Renal cortex interstitium (tissue), 11 donors: ENCODE data around the gene HOXB2. TPM values are rescaled to one million over a fixed set of nuclear protein-coding genes. Genes with fewer than 3 reads are reported as not detected.
"Not testable (repeated sequence)": the region's sequence is repeated elsewhere in the genome, so short reads cannot be mapped to it uniquely, and the experiment has no call there.

Source experiments
- DNase-seq, 11 donors: peaks; one replicate each; pipeline ENCODE4 v3.0.0-alpha.2; 2013; ENCODE audit warnings: low read depth in 9 of 11, low spot score in 4 of 11; ENCODE audit errors: extremely low read depth in 1 of 11
- polyA plus RNA-seq, 3 donors: library from polyadenylated mRNA; unstranded; fragments of 120-200 nt; gene quantifications; one replicate each; pipeline ENCODE4 v1.2.1, GENCODE V29; 2013; ENCODE audit not compliant: insufficient read length in 3 of 3

HOXB2 gene
- polyA plus RNA-seq, 3 donors, result 42.7 to 52.5 (median 49.0) TPM

DNA sequence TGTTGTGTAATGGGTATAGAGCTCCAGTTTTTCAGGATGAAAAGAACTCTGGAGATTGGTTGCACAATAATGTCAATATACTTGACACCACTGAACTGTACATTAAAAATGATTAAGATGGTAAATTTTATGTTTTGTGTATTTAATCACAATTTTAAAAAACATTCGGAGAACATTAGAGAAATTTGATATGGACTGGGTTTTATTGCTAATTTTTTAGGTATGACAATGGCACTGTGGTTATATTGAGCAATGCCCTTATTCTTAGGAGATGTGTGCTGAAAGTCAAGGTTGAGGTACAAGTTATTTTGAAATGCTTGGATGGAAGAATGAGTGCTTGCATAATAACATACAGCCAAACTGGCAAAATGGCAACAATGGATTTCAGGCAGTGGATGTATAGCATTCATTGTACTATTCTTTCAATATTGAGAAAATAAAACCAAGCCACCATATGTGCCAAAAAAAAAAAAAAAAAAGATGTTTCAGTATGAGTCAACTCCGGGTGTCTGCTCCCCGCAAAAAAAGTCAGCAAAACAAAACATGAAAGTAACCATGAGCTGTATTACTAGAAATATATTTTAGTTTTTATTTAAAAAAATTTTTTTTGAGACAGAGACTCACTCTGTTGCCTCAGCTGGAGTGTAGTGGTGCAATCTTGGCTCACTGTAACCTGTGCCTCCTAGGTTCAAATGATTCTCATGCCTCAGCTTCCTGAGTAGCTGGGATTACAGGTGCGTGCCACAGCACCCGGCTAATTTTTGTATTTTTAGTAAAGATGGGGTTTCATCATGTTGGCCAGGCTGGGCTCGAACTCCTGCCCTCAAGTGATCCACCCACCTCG, 33.9 kb downstream of the HOXB2 start:
- DNase-seq, result no peak

- no peak for DNase-seq
Observed at GRCh38 chr17:48510381-48510760, 34.5 kb downstream of the HOXB2 start.

- DNase-seq, result not testable (repeated sequence)
Observed at GRCh38 chr17:48509708-48510107, 35.2 kb downstream of the HOXB2 start.

DNA sequence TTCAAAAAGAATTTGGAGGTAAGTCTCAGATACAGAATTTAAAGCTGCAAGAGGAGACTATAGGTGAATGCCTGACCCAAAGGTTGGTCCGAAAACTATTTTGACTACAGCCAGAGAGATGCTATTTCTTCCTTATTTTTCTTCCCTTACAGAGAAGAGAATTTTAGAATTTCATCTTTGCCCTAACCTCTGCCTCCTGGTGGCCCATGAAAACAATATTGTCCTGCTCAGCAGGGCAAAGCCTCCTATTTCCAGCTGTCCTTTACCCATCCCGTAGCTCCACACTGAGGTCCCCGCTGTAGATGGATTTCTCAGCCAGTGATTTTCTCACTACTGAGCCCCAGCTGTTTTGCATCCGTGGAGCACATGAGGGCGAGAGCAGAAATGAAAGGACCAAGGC, 38.7 kb downstream of the HOXB2 start:
- DNase-seq, result no peak

DNA sequence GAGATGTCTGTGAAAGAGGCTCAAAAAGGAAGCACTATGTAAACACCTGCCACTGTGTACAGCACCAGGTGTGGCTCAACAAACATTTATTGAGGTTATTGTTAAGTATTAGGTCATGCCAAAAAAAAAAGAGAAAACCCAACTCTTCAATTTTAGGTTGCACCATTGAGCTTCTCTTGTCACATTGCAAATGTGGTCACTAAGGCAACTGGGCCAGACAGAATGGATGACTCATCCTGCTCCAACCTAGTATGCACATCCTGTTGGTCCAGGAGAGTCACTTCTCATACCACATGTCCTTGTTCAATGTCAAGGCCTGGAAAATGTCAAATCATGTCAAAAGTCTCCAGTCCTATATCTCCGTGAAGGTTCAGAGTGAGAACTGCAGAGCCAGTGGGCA, 39.1 kb downstream of the HOXB2 start:
- no peak for DNase-seq

- no peak for DNase-seq
Observed at GRCh38 chr17:48504953-48505352, 40.0 kb downstream of the HOXB2 start.

DNA sequence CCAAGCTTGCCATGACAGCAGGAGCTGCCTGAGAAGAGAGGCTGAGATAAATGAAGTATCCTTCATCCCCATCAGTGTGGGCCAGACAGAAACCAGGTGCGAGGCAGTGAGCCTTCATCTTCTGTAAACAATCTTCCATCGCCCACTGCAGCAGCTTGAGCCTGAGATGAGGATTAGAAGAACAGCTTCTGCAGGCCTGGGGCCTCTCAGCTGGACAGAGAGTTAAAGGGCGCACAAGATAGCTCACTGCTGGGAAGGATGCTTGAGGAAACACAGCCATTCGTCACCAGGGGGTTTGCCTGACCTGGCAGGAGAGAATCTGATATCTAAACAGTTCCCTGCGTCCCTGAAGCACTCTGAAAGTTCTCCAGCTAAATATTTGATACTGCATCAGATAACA, 41.2 kb downstream of the HOXB2 start:
- peak in 1 of 11 donors; percentile 57 for DNase-seq

- no peak for DNase-seq
Observed at GRCh38 chr17:48502901-48503300, 42.0 kb downstream of the HOXB2 start.

DNA sequence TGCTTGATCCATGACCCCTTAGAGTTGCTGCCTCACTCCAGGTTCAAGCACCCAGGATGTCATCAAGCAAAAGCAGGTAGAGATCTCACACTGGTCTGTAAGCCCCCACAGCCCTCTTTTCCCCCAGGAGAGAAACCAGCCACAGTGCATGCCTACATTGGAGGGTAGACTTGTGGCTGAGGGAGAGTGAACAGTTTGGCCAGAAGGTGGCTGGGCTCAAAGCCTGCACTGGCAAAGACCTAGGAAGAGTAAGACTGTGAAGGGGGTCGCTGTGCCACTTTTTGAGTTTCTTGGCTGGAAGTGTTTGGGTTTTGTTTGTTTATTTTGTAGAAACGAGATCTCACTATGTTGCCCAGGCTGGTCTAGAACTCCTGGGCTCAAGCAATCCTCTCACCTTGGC, 42.6 kb downstream of the HOXB2 start:
- DNase-seq, result no peak

DNA sequence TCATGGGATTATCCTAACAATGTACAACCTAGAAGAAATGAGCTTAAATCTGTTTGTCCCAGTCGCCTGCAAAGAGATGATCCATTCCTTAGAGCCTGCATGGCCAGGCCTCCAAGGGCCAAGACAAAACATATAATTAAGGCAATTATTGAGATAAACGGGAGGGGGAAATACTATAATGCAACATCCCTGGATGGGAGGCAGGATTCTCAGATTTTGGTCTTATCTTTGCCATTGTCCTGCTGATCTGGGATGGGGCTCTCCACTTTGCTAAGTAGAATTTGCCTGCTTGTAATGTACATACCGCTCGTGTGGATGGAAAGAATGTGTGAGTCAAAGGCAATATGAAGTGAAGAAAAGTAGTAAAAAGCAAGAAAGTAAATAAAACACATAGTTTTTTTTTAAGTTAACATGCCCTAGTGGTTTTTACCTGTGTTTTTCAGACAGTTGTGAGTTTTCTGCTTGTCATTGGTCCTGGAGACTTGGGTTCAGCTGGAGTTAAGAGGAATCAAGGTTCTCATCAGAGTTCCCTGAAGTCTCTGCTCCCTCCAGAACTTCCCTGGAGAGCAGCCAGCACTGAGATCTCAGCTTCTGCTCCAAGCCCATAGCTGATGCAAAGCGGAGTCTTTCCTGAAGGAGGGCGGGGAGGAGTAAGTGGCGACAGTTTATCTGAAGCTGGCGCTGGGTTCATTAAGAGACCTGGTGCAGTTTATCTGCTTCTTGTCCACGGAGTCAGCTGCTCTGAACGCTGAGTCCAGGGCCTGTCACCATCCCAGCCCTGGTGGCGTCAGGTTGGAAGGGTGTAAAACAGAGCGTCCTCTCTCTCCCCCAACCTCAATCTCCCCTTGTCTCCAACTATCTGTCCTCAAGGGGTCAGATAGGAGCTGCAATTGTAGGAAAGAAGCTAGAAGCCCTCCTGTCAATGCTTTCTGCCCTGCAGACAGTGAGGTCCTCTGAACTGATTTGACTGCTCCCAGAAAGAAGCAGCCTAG, 44.2 kb downstream of the HOXB2 start:
- DNase-seq, result no peak

GRCh38 chr17:48499735-48500434, 45.0 kb downstream of the HOXB2 start:
- no peak for DNase-seq

DNA sequence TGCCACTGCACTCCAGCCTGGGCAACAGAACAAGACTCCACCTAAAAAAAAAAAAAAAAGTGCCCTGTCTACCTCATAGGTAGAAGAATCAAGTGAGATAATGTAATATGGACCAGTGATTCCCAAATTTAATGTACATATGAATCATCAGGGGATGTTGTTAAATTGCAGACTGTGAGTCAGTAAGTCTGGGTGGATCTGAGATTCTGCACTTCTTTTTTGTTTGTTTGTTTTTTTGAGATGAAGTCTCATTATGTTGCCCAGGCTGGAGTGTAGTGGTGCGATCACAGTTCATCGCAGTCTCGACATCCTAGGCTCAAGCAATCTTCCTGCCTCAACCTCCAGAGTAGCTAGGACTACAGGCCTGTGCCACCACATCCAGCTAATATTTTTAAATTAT, 45.7 kb downstream of the HOXB2 start:
- DNase-seq, result no peak

DNA sequence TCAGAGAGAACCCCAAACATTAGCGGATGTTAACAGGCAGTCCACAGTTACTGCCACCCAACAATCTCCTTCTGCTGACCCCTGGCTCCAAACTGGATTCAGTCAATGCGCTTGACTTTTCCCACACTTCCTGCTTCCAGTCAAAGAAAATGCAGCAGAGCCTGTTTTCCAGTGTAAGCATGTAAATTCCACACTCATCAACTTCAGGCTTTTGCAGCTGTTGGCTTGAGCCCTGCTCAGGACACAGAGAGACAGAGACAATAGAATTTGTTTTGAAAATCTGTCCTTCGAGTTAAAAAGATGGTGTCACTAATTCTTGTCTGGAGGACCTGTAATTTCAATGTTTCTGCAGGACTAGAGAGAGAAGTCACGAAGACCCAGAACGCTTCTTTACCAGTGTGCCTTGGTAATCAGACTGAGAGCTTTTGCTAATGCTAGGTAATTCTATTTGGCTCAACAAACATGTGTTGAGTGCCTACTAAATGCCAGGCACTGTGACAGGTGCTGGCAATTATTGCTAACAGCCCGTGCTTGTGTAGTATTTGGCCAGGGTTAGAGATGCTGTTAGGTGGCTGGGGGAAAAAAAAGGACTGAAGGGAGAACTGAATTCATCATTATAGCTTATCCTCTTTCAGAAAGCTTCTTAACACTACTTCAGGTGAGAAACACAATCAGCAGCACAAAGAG, 46.6 kb downstream of the HOXB2 start:
- no peak for DNase-seq

GRCh38 chr17:48497103-48497502, 47.8 kb downstream of the HOXB2 start:
- DNase-seq, result no peak

- no peak for DNase-seq
Observed at GRCh38 chr17:48494335-48494734, 50.6 kb downstream of the HOXB2 start.
